Ovary (tissue), 9 donors: ENCODE results near the gene CHD1. TPM values are rescaled to one million over a fixed set of nuclear protein-coding genes. Genes with fewer than 3 reads are reported as not detected.

ENCODE experiments used
- DNase-seq, 5 donors: peaks; one replicate each; pipeline ENCODE4 v3.0.0-alpha.2; 2019 to 2020
- H3K27ac ChIP-seq, 2 donors: fragments of 200-600 bp; one replicate each; pipeline versions ENCODE4 v1.5.1 to v1.8.0; 2019 to 2022
- H3K27me3 ChIP-seq: fragments of 200-600 bp; one replicate; pipeline ENCODE4 v1.8.0; 2022
- H3K36me3 ChIP-seq: fragments of 200-600 bp; sonication (generic); one replicate; pipeline ENCODE4 v1.5.1; 2019
- H3K4me1 ChIP-seq: one replicate; pipeline ENCODE4 v1.8.1; 2013; ENCODE audit warnings: mild to moderate bottlenecking, moderate library complexity; ENCODE audit not compliant: insufficient read depth
- H3K4me3 ChIP-seq: fragments of 200-600 bp; sonication (generic); one replicate; pipeline ENCODE4 v1.5.1; 2017
- H3K9me3 ChIP-seq, 2 donors: fragments of 200-600 bp in 1 of 2; sonication (generic) in 1 of 2; one replicate each; pipeline versions ENCODE4 v1.5.1 to v1.8.1; 2013 to 2019; ENCODE audit warnings: mild to moderate bottlenecking in 1 of 2, moderate library complexity in 1 of 2
- CTCF ChIP-seq, 3 donors: fragments of 450-650 bp in 2 of 3; fragments of 200-600 bp in 1 of 3; IDR thresholded peaks; one replicate each; pipeline versions ENCODE4 v1.5.1 to v1.8.0; 2016 to 2022; ENCODE audit warnings: antibody characterized with exemption in 3 of 3, mild to moderate bottlenecking in 1 of 3
- EP300 ChIP-seq: sonication (generic); formaldehyde crosslinking; IDR thresholded peaks from one replicate; pipeline ENCODE4 v1.6.1; 2017; ENCODE audit warnings: antibody characterized with exemption
- POLR2A ChIP-seq: fragments of 450-650 bp; IDR thresholded peaks from one replicate; pipeline ENCODE4 v1.6.1; 2017; ENCODE audit warnings: antibody characterized with exemption, mild to moderate bottlenecking, moderate library complexity
- WGBS, 3 donors: extraction: QIAGEN DNeasy Blood & Tissue Kit in 1 of 3; methylation state at CpG; one replicate each; pipeline versions ENCODE4 v1.1.5 to v1.1.7; 2013 to 2017; 5-methylcytosine and 5-hydroxymethylcytosine counted together
- intact Hi-C, 4 donors: fragments of 100-400 bp; cut with DNase I; formaldehyde crosslinking; loops; one replicate each; pipeline versions ENCODE4 v1.11.0 to v1.15.1; 2022 to 2023
- polyA plus RNA-seq, 2 donors: library from polyadenylated mRNA; stranded (reverse); fragments of 200-250 nt in 1 of 2; fragments of 350-450 nt in 1 of 2; fragmentation: Illumina TruSeq in 1 of 2; extraction: RNeasy Lipid Tissue Mini Kit (QIAGEN cat#74804) in 1 of 2; gene quantifications; one replicate each; pipeline ENCODE4 v1.2.3, GENCODE V29; 2013 to 2014
- total RNA-seq, 7 donors: library from RNA; depleted of rRNA in 2 of 7; stranded (reverse); fragments of >200 nt in 2 of 7; fragmentation: NEBNext Ultra II Directional in 3 of 7; extraction: Animal tissue kit (Norgen Biotek cat#: 25700) in 3 of 7; gene quantifications; one replicate each; pipeline versions ENCODE4 v1.1.0 to v1.2.4, GENCODE V29; 2016 to 2023
- donor health status: DM: no; HTN: no; CAD: no; lungs with moderate emphysema.
- donor health status: DM: no; HTN: no; CAD: no.
- donor health status: Bipolar disorder and iron deficiency.
- donor health status: DM: yes; HTN: yes; CAD: no.
- donor health status: DM: no; HTN: no; CAD: no.
- donor health status: DM: yes; HTN: yes; CAD: no.

Gene CHD1
- total and polyA plus RNA-seq, 9 donors = 19.6 to 75.8 (median 46.5) TPM

GRCh38 chr5:98880598-98880997, 48.2 kb downstream of the CHD1 start:
- TF ChIP-seq CTCF (IDR thresholded peaks at IDR 0.05) (no peak), EP300 (no peak), POLR2A (no peak)
- Histone ChIP-seq H3K27me3 (no peaks in the 10 kb centered on the region), H3K4me1 (no peaks in the 10 kb centered on the region), H3K9me3 (no peaks in the 10 kb centered on the region), H3K27ac (no peak overlapping the region), H3K36me3 (no peaks in the 10 kb centered on the region), H3K4me3 (no peak overlapping the region)
- DNase-seq = no peak
- intact Hi-C loops = no loop called here

GRCh38 chr5:98880151-98880550, 48.7 kb downstream of the CHD1 start:
- no peak for DNase-seq
- Histone ChIP-seq H3K27me3 (no peaks in the 10 kb centered on the region), H3K9me3 (no peaks in the 10 kb centered on the region), H3K4me1 (no peaks in the 10 kb centered on the region), H3K36me3 (no peaks in the 10 kb centered on the region), H3K27ac (no peak overlapping the region), H3K4me3 (no peak overlapping the region)
- intact Hi-C loops = no loop called here
- no peak for TF ChIP-seq EP300
- TF ChIP-seq CTCF (IDR thresholded peaks at IDR 0.05) = no peak
- TF ChIP-seq POLR2A = no peak
- WGBS, 3 donors = 89 to 96% (median 95%) methylated on average over 3 of the region's 3 CpGs

GRCh38 chr5:98877600-98877999, 51.2 kb downstream of the CHD1 start:
- no peaks in the 10 kb centered on the region for H3K36me3 ChIP-seq
- DNase-seq = no peak
- intact Hi-C loops = no loop called here
- no peak overlapping the region for H3K27ac ChIP-seq
- H3K9me3 ChIP-seq = no peaks in the 10 kb centered on the region
- no peaks in the 10 kb centered on the region for H3K4me1 ChIP-seq
- TF ChIP-seq POLR2A (no peak), EP300 (no peak), CTCF (IDR thresholded peaks at IDR 0.05) (no peak)
- H3K4me3 ChIP-seq = no peak overlapping the region
- WGBS, 3 donors = 94 to 97% (median 96%) methylated on average over 2 of the region's 2 CpGs
- no peaks in the 10 kb centered on the region for H3K27me3 ChIP-seq

- Histone ChIP-seq H3K9me3 (no peaks in the 10 kb centered on the region), H3K4me3 (no peak overlapping the region), H3K36me3 (no peaks in the 10 kb centered on the region), H3K27ac (no peak overlapping the region), H3K4me1 (no peaks in the 10 kb centered on the region), H3K27me3 (no peaks in the 10 kb centered on the region)
- TF ChIP-seq EP300 = no peak
- no peak for TF ChIP-seq POLR2A
- TF ChIP-seq CTCF (IDR thresholded peaks at IDR 0.05) = no peak
- intact Hi-C loops = no loop called here
- WGBS, 3 donors = 86 to 91% (median 88%) methylated on average over 4 of the region's 4 CpGs
- no peak for DNase-seq
Observed at GRCh38 chr5:98872674-98873073, 56.1 kb downstream of the CHD1 start.

- no peak for TF ChIP-seq EP300
- no peak for TF ChIP-seq POLR2A
- TF ChIP-seq CTCF (IDR thresholded peaks at IDR 0.05) = no peak
- Histone ChIP-seq H3K36me3 (no peaks in the 10 kb centered on the region), H3K27ac (no peak overlapping the region), H3K9me3 (no peaks in the 10 kb centered on the region), H3K4me1 (no peaks in the 10 kb centered on the region), H3K27me3 (no peaks in the 10 kb centered on the region), H3K4me3 (no peak overlapping the region)
- WGBS, 3 donors = 85 to 92% (median 92%) methylated on average over 2 of the region's 2 CpGs
- intact Hi-C loops = no loop called here
- no peak for DNase-seq
Observed at GRCh38 chr5:98865690-98866089, 63.1 kb downstream of the CHD1 start.
